HG03457 (cell line): ENCODE data around the gene SMG7.

ENCODE experiments used
- ATAC-seq: cut with Tn5 transposase; IDR thresholded peaks from one replicate; pipeline ENCODE4 v1.9.1; 2021; ENCODE audit warnings: moderate number of reproducible peaks; ENCODE audit not compliant: unreplicated experiment

SMG7 gene

DNA sequence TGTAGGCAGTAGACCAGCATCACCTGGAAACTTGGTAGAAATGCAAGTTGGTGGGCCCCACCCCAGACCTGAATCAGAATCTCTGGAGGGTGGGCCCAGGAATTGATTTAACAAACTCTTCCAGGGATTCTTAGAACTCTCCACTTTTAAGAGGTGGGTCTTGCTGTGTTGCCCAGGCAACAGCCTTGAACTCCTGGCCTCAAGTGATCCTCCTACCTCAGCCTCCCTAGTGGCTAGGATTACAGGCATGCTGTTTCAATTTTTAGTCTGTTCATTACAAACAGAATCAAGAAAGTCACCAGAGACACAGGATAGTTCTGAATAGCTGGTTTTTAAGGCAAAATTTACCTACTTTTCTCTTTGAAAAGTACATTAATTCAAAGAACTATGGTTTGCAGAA is 86.8 kb downstream of the SMG7 start:
- ATAC-seq: no peak

DNA sequence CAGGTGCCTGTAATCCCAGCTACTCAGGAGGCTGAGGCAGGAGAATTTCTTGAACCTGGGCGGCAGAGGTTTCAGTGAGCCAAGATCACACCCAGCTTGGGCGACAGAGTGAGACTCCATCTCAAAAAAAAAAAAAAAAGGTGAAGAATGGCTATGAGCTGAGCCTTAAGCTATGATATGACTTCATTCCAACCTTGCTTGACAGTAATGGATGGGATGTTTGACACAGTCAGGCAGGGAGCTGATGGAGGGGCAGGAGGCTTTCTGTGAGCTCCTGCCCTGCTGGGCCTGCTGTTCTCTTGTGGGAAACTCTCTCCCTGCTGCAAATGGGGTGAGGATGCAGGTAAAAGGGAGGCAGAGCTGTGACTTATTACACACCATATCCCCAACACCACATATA is 90.4 kb downstream of the SMG7 start:
- no peak for ATAC-seq

GRCh38 chr1:183565261-183565660 is 93.0 kb downstream of the SMG7 start:
- no peak for ATAC-seq

DNA sequence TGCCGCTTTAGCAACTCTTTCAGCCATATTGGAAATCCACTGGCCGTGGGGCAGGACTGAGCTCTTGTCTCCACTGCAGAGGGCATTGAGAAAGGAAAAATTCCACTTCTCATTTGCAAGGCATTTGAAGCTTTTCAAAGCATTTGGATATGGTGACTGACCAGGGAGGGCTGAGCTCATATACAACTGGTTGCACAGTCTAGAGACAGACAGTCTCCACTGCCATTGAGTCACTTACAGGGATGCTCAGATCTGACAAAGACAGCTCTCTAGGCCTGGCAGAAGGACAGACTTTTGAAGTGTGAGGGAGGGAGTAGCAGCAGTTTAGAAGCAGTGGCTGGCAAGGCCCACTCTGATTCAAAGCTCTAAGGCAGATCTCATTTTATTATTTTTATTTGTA is 93.7 kb downstream of the SMG7 start:
- no peak for ATAC-seq

GRCh38 chr1:183567584-183567983 is 95.3 kb downstream of the SMG7 start:
- ATAC-seq: no peak

DNA sequence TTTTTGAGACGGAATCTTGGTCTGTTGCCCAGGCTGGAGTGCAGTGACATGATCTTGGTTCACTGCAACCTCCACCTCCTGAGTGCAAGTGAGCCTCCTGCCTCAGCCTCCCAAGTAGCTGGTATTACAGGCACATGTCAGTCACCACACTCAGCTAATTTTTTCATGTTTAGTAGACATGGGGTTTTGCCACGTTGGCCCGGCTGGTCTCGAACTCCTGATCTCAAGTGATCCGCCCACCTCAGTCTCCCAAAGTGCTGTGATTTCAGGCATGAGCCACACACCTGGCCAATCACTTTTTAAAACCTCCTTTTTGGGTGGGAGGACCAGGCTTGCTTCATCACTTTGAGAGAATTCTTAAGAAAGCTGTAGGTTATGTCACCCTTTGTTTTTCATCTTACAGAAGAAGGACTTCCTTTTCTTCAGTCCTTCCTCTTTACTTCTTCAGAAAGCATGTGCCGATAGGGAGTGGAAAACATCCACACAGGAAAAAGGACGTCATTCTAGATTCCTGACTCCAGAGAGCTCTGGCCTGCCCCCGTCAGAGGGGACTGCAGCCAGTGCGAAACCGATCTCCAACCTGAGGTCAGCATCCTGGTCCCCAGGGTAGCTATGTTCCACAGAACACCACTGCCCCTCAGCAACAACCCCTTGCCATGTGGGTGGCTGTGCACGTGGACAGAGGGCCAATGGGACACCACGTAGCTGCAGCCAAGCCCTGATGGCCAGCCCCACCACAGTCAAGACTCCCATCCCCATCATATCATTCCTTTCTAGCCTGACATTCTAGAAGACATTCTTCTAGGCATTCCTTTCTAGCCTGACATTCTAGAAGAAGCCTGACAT is 96.1 kb downstream of the SMG7 start:
- no peak for ATAC-seq

GRCh38 chr1:183569141-183569540 is 96.8 kb downstream of the SMG7 start:
- ATAC-seq: no peak

- ATAC-seq: no peak
These were observed 97.5 kb downstream of the SMG7 start for GRCh38 chr1:183569801-183570200.

- no peak for ATAC-seq
These were observed 98.2 kb downstream of the SMG7 start for GRCh38 chr1:183570451-183570850.

DNA sequence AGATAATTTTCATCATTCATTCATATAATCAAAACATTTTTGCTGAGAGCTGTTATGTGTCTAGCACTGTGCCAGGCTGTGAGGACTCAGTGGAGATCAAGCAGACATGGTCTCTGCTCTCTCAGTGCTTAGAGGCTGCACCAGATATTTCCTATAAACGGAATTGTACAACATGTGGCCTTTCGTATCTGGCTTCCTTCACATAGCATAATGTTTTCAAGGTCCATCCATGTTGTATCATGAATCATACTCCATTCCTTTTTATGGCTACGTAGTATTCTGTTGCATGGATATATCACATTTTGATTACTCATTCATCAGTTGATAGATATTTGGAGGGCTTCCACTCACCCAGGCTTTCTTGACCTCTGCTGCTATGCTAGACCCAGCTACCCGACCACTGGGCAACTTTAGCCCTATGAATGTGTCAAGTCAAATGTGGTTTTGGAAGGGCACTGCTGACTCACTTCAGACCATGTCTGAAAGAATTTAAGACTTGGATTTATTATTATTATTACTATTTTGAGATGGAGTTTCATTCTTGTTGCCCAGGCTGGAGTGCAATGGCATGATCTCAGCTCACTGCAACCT is 99.5 kb downstream of the SMG7 start:
- no peak for ATAC-seq

- no peak for ATAC-seq
These were observed 100.4 kb downstream of the SMG7 start for GRCh38 chr1:183572721-183573120.

DNA sequence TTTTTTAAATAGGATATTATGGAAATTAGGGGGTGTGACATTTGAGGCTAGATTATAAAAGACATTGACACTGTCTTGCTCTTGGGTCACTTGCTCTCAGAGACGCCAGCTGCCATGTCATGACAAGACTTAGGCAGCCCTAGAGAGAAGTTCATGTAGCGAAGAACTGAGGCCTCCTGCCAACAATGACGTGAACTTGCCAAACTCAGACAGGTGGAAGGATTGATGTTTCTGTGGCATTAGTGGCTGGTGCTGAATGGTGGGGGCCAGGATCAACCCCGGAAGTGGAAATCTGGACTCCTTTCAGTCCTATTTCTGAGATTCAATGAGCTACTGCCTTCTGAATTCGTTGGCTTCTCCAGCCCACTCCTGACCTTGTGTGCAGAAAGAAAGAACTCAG is 103.3 kb downstream of the SMG7 start:
- ATAC-seq: no peak

- no peak for ATAC-seq
These were observed 104.2 kb downstream of the SMG7 start for GRCh38 chr1:183576537-183576936.

- ATAC-seq: no peak
These were observed 105.7 kb downstream of the SMG7 start for GRCh38 chr1:183577897-183578465.

- no peak for ATAC-seq
These were observed 106.6 kb downstream of the SMG7 start for GRCh38 chr1:183578856-183579255.

DNA sequence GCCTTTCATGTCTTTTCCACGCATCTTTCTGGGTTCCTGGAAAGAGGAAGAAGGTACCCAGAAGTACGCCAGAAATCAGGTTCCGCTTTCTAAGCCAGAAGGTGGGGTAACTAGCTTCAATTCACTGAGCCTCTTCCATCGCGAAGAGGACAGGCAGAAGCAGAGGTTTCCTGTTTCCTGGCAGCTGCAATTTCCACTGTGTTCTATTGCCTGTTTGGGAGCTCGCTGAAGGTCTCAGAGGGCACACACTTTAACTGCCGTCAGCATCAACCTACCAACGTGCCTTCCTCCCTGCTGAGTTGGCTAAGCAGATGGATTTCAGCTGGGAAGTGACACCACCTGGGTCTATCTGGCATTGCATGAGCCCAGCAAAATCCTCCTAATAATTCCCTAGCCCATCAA is 108.0 kb downstream of the SMG7 start:
- ATAC-seq: no peak

GRCh38 chr1:183582021-183582713 is 109.9 kb downstream of the SMG7 start:
- ATAC-seq: no peak

DNA sequence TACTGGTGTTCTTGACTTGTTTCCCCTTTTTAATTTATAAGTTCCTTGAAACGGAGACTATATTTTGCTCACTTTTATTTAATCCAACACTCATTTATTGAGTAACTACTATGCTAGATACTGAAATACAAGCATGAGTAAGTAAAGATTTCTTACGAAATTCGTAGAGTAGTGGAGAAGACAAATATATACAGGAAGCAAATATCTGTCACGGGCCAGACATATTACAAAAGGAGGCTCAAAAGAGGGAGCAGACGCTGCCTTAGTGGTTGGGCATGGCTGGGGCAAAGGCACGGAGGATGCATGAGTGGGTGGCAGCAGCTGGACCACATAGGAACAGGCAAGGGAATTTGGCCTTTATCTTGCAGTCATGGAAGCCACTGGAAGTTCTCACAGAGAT is 111.2 kb downstream of the SMG7 start:
- ATAC-seq: no peak

- ATAC-seq: no peak
These were observed 111.8 kb downstream of the SMG7 start for GRCh38 chr1:183584147-183584546.

GRCh38 chr1:183585038-183585437 is 112.7 kb downstream of the SMG7 start:
- ATAC-seq: no peak

DNA sequence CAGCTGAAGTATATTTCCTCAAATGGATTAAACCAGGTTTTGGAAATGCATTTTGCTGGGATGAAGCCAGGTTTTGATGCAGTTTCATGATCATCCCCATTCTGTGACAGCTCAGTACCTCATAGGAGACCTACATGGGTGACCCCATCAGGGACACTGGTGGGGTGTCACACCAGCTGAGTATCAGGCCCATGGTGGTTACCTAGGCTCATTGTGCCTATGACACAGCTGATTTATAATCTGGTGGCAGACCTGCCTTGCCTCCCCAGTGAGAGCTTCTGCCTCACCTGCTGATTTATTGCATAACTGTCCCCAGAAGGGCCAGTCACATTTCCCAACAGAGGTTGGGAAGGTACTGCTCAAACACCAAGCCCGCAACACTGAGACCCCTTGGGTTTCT is 114.2 kb downstream of the SMG7 start:
- ATAC-seq: no peak

DNA sequence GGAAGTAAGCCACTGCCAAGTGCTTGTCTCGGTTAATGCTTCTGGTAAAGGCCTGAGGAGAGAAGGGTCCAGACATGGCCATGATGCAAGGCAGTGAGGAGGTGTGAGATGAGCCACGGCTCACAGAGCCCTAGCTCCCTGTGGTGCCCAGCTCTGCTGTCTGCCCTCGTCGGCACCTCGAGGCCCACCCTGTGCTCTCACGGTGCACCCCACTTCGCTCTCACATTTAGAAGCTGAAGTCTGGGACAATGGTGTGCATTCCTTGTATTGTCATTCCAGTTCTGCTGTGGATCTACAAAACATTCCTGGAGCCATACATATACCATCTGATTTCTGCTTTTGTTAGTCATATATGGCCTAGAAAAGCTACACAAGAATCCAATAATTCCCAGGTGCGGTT is 114.6 kb downstream of the SMG7 start:
- ATAC-seq: no peak
